Raji (cell line): ENCODE measurements around the gene CBFA2T2.

Experiments
- POLR2A ChIP-seq: IDR thresholded peaks from 2 replicates; pipeline ENCODE4 v1.6.1; 2011; ENCODE audit warnings: low read depth, low read length, control low read depth; ENCODE audit not compliant: insufficient read depth

The CBFA2T2 gene

GRCh38 chr20:33493076-33493766 is 3.3 kb downstream of the CBFA2T2 start:
- TF ChIP-seq POLR2A = no peak

- TF ChIP-seq POLR2A = no peak
Observed at GRCh38 chr20:33499355-33499754, 9.5 kb downstream of the CBFA2T2 start.

GRCh38 chr20:33501000-33501399 is 11.1 kb downstream of the CBFA2T2 start:
- TF ChIP-seq POLR2A = no peak

- no peak for TF ChIP-seq POLR2A
Observed at GRCh38 chr20:33503564-33503963, 13.7 kb downstream of the CBFA2T2 start.

- TF ChIP-seq POLR2A = no peak
Observed at GRCh38 chr20:33506576-33506975, 16.7 kb downstream of the CBFA2T2 start.

DNA sequence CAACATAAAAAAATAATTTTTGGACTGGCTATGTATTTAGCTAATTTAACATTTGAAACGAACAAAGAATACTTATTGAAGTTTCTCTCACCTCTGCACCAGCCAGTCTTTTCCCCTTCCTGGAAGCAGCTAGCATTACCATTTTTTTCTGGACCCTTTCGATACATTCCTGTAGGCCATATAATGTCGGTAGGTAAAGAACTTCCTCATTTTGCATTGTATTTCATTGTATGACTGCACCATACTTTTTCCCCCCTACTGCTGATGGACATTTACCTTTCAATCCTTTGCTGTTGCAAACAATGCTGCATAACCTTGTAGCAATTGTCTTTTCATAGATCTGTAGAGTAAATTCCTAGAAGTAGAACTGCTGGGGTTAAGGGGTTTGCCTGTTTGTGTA is 17.6 kb downstream of the CBFA2T2 start:
- TF ChIP-seq POLR2A = no peak

DNA sequence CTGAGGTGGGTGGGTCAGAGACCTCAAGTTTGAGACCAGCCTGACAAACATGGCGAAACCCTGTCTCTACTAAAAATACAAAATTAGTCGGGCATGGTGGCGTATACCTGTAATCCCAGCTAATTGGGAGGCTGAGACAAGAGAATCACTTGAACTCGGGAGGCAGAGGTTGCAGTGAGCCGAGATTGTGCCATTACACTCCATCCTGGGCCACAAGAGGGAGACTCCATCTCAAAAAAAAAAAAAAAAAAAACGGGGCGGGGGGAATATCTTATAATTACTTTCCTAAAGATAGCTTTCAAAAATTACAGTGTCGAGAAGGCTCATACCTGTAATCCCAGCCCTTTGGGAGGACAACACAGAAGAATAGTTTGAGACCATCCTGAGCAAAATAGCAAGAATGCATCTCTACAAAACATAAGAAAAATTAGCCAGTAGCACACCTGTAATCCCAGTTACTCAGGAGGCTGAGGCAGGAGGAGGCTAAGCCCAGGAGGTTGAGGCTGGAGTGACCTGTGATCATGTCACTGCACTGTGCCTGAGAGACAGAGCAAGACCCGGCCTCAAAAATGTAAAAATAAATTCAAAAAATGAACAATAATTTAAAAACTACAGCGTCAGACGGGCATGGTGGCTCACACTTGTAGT is 25.8 kb downstream of the CBFA2T2 start:
- TF ChIP-seq POLR2A = no peak

- no peak for TF ChIP-seq POLR2A
Observed at GRCh38 chr20:33516882-33517281, 27.0 kb downstream of the CBFA2T2 start.

- TF ChIP-seq POLR2A = no peak
Observed at GRCh38 chr20:33518071-33518470, 28.2 kb downstream of the CBFA2T2 start.

DNA sequence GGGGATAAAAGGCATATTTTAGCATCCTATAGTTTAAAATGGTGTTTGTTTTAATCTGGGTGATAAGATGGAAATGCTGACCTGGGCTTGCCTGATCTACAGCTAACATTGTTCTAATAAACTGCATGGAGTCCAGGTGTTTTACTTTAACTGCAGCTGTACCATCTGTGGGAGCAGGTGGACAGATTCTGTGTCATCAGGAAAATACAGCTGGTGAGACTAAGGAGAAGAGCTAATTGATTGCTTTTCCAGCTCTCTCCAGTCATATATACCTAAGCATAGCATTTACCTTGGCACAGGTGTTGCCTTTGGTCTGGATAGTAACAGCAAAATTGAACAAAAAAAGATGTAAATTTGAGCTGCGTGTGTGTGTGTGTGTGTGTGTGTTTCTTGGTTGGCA is 31.6 kb downstream of the CBFA2T2 start:
- no peak for TF ChIP-seq POLR2A

DNA sequence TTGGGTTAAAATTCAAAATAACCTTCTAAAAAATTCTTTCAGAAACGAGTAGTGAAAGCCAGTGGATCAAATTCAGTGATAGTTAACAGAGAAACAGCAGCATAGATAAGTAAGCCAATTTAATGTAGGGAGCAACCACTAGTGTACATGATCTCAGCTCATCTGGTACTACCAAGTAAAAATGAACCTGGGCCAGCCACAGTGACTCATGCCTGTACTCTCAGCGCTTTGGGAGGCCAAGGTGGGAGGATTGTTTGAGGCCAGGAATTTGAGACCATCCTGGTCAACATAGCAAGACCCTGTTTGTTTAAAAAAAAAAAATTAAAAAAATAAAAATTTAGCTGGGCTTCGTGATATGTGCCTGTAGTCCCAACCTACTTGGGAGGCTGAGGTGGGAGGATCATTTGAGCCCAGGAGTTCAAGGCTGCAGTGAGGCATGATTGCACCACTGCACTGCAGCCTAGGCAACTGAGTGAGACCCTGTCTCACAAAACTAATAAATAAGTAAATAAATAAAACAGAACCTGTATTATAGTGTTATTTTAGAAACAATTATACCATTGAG is 32.4 kb downstream of the CBFA2T2 start:
- TF ChIP-seq POLR2A = no peak

DNA sequence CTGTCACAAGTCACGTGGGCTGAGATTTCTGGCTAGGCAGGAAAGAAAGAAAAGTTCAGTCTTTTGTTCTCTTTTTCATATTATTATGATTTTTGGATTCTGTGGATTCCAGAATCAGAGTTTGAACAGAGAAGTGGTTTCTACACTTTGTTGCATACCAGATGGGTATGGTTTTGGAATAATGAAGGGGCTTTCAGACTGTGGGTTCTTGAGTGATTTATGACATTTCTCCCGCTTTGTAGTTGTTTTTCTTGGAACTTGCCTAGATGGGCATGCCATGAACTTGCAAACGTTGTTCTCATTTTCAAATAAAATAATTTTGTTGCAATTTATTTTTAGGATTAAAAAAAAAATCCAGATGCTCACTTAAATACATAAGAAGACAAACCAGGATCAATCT is 34.4 kb downstream of the CBFA2T2 start:
- TF ChIP-seq POLR2A = no peak

DNA sequence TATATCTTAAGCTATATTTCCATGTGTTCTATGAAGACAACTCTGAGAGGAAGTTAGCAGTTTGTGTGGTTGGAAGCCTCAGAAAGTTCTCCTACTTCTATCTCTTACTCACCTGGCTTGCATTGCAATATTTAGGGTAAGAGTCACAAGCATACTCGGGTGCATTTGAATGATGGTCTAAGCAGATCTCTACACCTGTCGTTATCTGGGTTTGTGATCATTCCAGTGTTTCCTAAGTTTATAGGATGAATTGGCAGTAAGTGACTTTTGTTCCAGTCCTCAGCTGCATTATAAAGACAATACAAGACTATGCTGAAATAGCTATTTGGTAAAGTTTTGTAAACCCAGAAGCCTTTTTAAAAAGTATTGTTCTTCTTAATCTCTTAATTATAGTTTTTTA is 36.9 kb downstream of the CBFA2T2 start:
- no peak for TF ChIP-seq POLR2A

- TF ChIP-seq POLR2A = no peak
Observed at GRCh38 chr20:33531047-33531877, 41.4 kb downstream of the CBFA2T2 start.

DNA sequence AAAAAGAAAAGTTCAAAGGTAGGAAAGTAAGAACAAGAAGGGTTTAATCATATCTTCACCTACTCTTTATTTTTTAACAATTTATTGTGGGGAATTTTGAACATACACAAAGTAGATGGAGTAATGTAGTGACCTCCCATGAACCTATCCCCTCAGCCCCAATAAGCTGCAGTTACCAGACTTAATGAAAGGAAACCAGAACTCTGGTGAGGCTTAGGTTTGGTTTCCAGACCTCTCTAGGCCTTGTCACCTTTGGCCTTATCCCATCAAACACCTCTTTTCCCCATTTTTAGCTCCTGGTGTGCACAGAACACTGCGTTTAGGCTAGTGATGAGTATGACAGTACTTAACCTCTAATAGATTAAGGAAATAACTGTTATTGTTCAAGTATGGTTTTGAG is 42.0 kb downstream of the CBFA2T2 start:
- TF ChIP-seq POLR2A = no peak
